PFSK-1 (cell line): ENCODE data around the gene FAT2. TPM values are rescaled to one million over a fixed set of nuclear protein-coding genes. Genes with fewer than 3 reads are reported as not detected.

Experiments
- FOXP2 ChIP-seq: optimal IDR thresholded peaks from 2 replicates; pipeline ENCODE3; 2011; ENCODE audit warnings: borderline replicate concordance, control low read depth, inconsistent platforms; ENCODE audit not compliant: insufficient read depth; ENCODE audit errors: extremely low read length, extremely low read depth
- POLR2AphosphoS5 ChIP-seq: IDR thresholded peaks from 2 replicates; pipeline ENCODE4 v1.6.1; 2012; ENCODE audit warnings: low read depth, mild to moderate bottlenecking, control low read depth, low read length, moderate library complexity
- REST ChIP-seq, 2 experiments: IDR thresholded peaks; 2 replicates each; pipeline versions ENCODE4 v1.6.1 to v1.8.0; 2011 to 2012; ENCODE audit warnings: low read depth in 2 of 2, low read length in 2 of 2, control low read depth in 1 of 2, inconsistent platforms in 1 of 2, mild to moderate bottlenecking in 1 of 2, moderate library complexity in 1 of 2; ENCODE audit not compliant: insufficient read depth in 1 of 2
- SIN3A ChIP-seq: IDR thresholded peaks from 2 replicates; pipeline ENCODE4 v1.6.1; 2012; ENCODE audit warnings: mild to moderate bottlenecking, low read length, moderate library complexity, borderline replicate concordance; ENCODE audit not compliant: insufficient read depth
- TAF1 ChIP-seq: IDR thresholded peaks from 2 replicates; pipeline ENCODE4 v1.6.1; 2012; ENCODE audit warnings: low read length, control low read depth, borderline replicate concordance; ENCODE audit not compliant: insufficient read depth
- polyA plus RNA-seq: library from polyadenylated mRNA; unstranded; fragments of >200 nt; gene quantifications from one replicate; pipeline ENCODE4 v1.2.1, GENCODE V29; 2012; ENCODE audit warnings: low read depth, missing spikeins; ENCODE audit not compliant: insufficient read length

The FAT2 gene
- polyA plus RNA-seq: 0.05 TPM

GRCh38 chr5:151591144-151591819 lies at the start of gene FAT2:
Gene FAT2 (minus strand): TSS chr5:151591331. CDS start chr5:151568931, 22,400 bp downstream.
- TF ChIP-seq FOXP2 (no peak), SIN3A (no peak), REST (IDR thresholded peaks at IDR 0.05; ENCODE audit: insufficient read depth in 1 of 2, low read depth in 2 of 2, low read length in 2 of 2) (no peak), POLR2AphosphoS5 (no peak), TAF1 (no peak)

- no peak for TF ChIP-seq SIN3A
- no peak for TF ChIP-seq POLR2AphosphoS5
- TF ChIP-seq TAF1: no peak
Observed at GRCh38 chr5:151638619-151639018, 47.5 kb upstream of the FAT2 start.

DNA sequence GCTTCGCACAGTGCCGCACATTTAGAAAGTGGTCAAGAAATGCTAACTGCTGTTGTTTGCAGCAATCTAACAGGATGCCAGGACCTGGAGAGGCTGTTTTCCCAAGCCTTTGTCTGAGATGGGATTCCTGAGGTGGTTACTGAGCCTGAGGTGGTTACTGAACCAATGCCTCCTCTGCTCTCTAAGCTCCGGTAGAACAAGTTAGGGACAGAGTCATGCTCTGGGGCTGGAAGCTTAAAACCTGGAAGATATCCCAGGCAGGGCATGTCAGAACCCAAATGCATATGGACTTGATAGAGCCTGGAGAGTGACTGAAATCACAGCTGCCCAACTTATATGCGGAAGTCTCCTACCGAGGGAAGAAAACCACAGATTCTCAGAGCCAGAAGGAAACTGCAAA lies 46.5 kb upstream of the FAT2 start:
- TF ChIP-seq SIN3A: no peak
- TF ChIP-seq TAF1: no peak
- no peak for TF ChIP-seq REST (IDR thresholded peaks at IDR 0.05; ENCODE audit: insufficient read depth in 1 of 2, low read depth in 2 of 2, low read length in 2 of 2)
- no peak for TF ChIP-seq POLR2AphosphoS5
- no peak for TF ChIP-seq FOXP2

- no peak for TF ChIP-seq TAF1
- no peak for TF ChIP-seq POLR2AphosphoS5
- no peak for TF ChIP-seq SIN3A
- no peak for TF ChIP-seq REST (IDR thresholded peaks at IDR 0.05; ENCODE audit: insufficient read depth in 1 of 2, low read depth in 2 of 2, low read length in 2 of 2)
- no peak for TF ChIP-seq FOXP2
Observed at GRCh38 chr5:151633892-151634291, 42.8 kb upstream of the FAT2 start.

DNA sequence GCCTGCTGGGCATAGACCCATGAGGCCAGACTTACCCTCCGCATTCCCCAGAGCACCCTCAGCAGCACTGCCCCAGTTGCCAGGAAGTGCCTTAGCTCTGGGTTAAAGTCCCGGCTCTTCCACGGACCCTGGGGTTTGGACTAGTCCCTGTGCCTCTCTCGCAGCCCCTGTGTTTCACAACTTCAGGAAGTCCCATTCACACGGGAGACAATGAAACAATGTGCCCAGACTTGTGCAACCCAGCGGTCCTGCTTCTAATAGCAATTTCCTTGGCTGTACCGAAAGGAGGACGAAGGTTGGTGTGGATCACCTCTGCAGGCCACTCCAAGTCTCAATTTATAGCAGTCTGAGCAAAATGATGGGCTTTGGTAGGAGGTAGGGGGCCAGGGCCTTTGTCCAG lies 41.8 kb upstream of the FAT2 start:
- no peak for TF ChIP-seq FOXP2
- TF ChIP-seq POLR2AphosphoS5: no peak
- TF ChIP-seq TAF1: no peak
- TF ChIP-seq REST (IDR thresholded peaks at IDR 0.05; ENCODE audit: insufficient read depth in 1 of 2, low read depth in 2 of 2, low read length in 2 of 2): no peak
- no peak for TF ChIP-seq SIN3A
